ENCODE results near the gene LOXL3.

GRCh38 chr2:74527741-74528140, 26.0 kb downstream of the LOXL3 start:
- TF ChIP-seq CTCF (IDR thresholded peaks at IDR 0.05) (no peak), POLR2A (IDR thresholded peaks at IDR 0.05) (no peak)
